ENCODE measurements around the gene PRKCA. TPM values are rescaled to one million over a fixed set of nuclear protein-coding genes. Genes with fewer than 3 reads are reported as not detected.

Gene PRKCA
- total RNA-seq, 1 experiment from 2014 or later = 29.6 TPM

- Mint-ChIP-seq H3K36me3 (ENCODE audit: insufficient read depth, unreplicated experiment) (peaks cover 7% of the 10 kb centered on the region), H3K27me3 (ENCODE audit: insufficient read depth, unreplicated experiment) (no peaks in the 10 kb centered on the region), H3K9me3 (ENCODE audit: unreplicated experiment) (no peaks in the 10 kb centered on the region), H3K4me3 (ENCODE audit: unreplicated experiment) (peak overlapping the region; percentile 50), H3K27ac (ENCODE audit: unreplicated experiment) (peak overlapping the region; percentile 60), H3K4me1 (ENCODE audit: low read depth, unreplicated experiment) (peaks cover 58% of the 10 kb centered on the region)
- Histone ChIP-seq H3K27me3 (replicated peaks; ENCODE audit: control insufficient read depth, insufficient read depth, low read length) (no peaks in the 10 kb centered on the region), H3K4me3 (ENCODE audit: low read depth, low read length) (no peak overlapping the region), H3K9me3 (no peaks in the 10 kb centered on the region), H3K36me3 (ENCODE audit: control insufficient read depth, insufficient read depth, low read length) (no peaks in the 10 kb centered on the region), H3K4me1 (peaks cover 78% of the 10 kb centered on the region)
- intact Hi-C loops (cut with micrococcal nuclease; ENCODE audit: unreplicated experiment) = loop anchor here (2.0 to 5.0 kb wide), 2 partner anchors 28 to 44 kb away; no protein-coding TSS in a partner anchor
- TF ChIP-seq CTCF (IDR thresholded peaks at IDR 0.05; ENCODE audit: insufficient read depth in 1 of 2, low read depth in 1 of 2, low read length in 1 of 2, severe bottlenecking in 1 of 2, unreplicated experiment in 1 of 2) = no peak
- ChIA-PET POLR2A (no interaction called here), CTCF (interaction anchor here (1.5 kb wide), 1 partner anchor 47 kb away, joined by 5 read pairs; no protein-coding TSS in a partner anchor)
- no peak for DNase-seq
- BruUV-seq (replicated peaks) = no TSS peak
Observed at GRCh38 chr17:66416207-66416940, 114.0 kb downstream of the PRKCA start.

GRCh38 chr17:66417300-66417719, 114.9 kb downstream of the PRKCA start:
- POLR2A ChIA-PET = no interaction called here
- no peak overlapping the region for H3K4me3 Mint-ChIP-seq (ENCODE audit: unreplicated experiment)
- no peaks in the 10 kb centered on the region for H3K27me3 Mint-ChIP-seq (ENCODE audit: insufficient read depth, unreplicated experiment)
- H3K4me1 Mint-ChIP-seq (ENCODE audit: low read depth, unreplicated experiment) = peaks cover 59% of the 10 kb centered on the region
- no peak for TF ChIP-seq CTCF (IDR thresholded peaks at IDR 0.05; ENCODE audit: insufficient read depth in 1 of 2, low read depth in 1 of 2, low read length in 1 of 2, severe bottlenecking in 1 of 2, unreplicated experiment in 1 of 2)
- Histone ChIP-seq H3K9me3 (no peaks in the 10 kb centered on the region), H3K4me1 (peaks cover 84% of the 10 kb centered on the region), H3K27me3 (replicated peaks; ENCODE audit: control insufficient read depth, insufficient read depth, low read length) (no peaks in the 10 kb centered on the region), H3K36me3 (ENCODE audit: control insufficient read depth, insufficient read depth, low read length) (no peaks in the 10 kb centered on the region), H3K4me3 (ENCODE audit: low read depth, low read length) (no peak overlapping the region)
- DNase-seq = peak; percentile 76 to 83
- BruUV-seq (replicated peaks) = no TSS peak
- peak overlapping the region; percentile 60 for H3K27ac Mint-ChIP-seq (ENCODE audit: unreplicated experiment)
- peaks cover 8% of the 10 kb centered on the region for H3K36me3 Mint-ChIP-seq (ENCODE audit: insufficient read depth, unreplicated experiment)
- no peaks in the 10 kb centered on the region for H3K9me3 Mint-ChIP-seq (ENCODE audit: unreplicated experiment)
- intact Hi-C loops (cut with micrococcal nuclease; ENCODE audit: unreplicated experiment) = loop anchor here (2.0 to 5.0 kb wide), 2 partner anchors 27 to 45 kb away; no protein-coding TSS in a partner anchor
- CTCF ChIA-PET = no interaction called here

GRCh38 chr17:66420961-66421371, 118.6 kb downstream of the PRKCA start:
- Histone ChIP-seq H3K27me3 (replicated peaks; ENCODE audit: control insufficient read depth, insufficient read depth, low read length) (no peaks in the 10 kb centered on the region), H3K36me3 (ENCODE audit: control insufficient read depth, insufficient read depth, low read length) (no peaks in the 10 kb centered on the region), H3K9me3 (no peaks in the 10 kb centered on the region), H3K4me3 (ENCODE audit: low read depth, low read length) (no peak overlapping the region), H3K4me1 (peaks cover 49% of the 10 kb centered on the region)
- Mint-ChIP-seq H3K4me3 (ENCODE audit: unreplicated experiment) (no peak overlapping the region), H3K4me1 (ENCODE audit: low read depth, unreplicated experiment) (peaks cover 37% of the 10 kb centered on the region), H3K27ac (ENCODE audit: unreplicated experiment) (peak overlapping the region; percentile 69), H3K9me3 (ENCODE audit: unreplicated experiment) (no peaks in the 10 kb centered on the region), H3K27me3 (ENCODE audit: insufficient read depth, unreplicated experiment) (no peaks in the 10 kb centered on the region), H3K36me3 (ENCODE audit: insufficient read depth, unreplicated experiment) (peaks cover 8% of the 10 kb centered on the region)
- ChIA-PET CTCF (no interaction called here), POLR2A (interaction anchor here (0.6 kb wide), 1 partner anchor 141 kb away, joined by 4 read pairs; no protein-coding TSS in a partner anchor)
- no TSS peak for BruUV-seq (replicated peaks)
- no peak for TF ChIP-seq CTCF (IDR thresholded peaks at IDR 0.05; ENCODE audit: insufficient read depth in 1 of 2, low read depth in 1 of 2, low read length in 1 of 2, severe bottlenecking in 1 of 2, unreplicated experiment in 1 of 2)
- DNase-seq = peak in 1 of 2 experiments; percentile 53
- intact Hi-C loops (cut with micrococcal nuclease; ENCODE audit: unreplicated experiment) = no loop called here

Measured in Caco-2 (cell line).